IMR-90 (cell line): Measurements from ENCODE around the gene DCDC2. TPM values are rescaled to one million over a fixed set of nuclear protein-coding genes. Genes with fewer than 3 reads are reported as not detected.

Experiments used
- ATAC-seq: fragments of 200-7000 bp; cut with Tn5 transposase; 2 replicates; pipeline ENCODE4 v1.9.1; 2020; ENCODE audit warnings: low read depth, mild to moderate bottlenecking, moderate library complexity
- BruUV-seq: library from RNA; stranded (reverse); fragments of 400-500 nt; replicated peaks from 2 replicates; lab custom pipeline; 2021; lab: Mats Ljungman, UMichigan
- CTCF ChIA-PET: fragments of 300-600 bp; formaldehyde crosslinking; extraction: SDS; loops from one replicate; lab custom pipeline; 2021; ENCODE audit warnings: antibody characterized with exemption; lab: Yijun Ruan, JAX
- POLR2A ChIA-PET: fragments of 300-600 bp; sonication (Branson Sonifier 250); formaldehyde crosslinking; loops from one replicate; lab custom pipeline; 2022; ENCODE audit warnings: antibody characterized with exemption; ENCODE audit not compliant: unreplicated experiment; lab: Charles Lee
- DNase-seq: peaks from one replicate; pipeline ENCODE4 v3.0.0; 2013
- H2AFZ ChIP-seq: replicated peaks from 2 replicates; pipeline ENCODE3; 2013; ENCODE audit warnings: low read length, mild to moderate bottlenecking; ENCODE audit not compliant: poor library complexity
- H2AK5ac ChIP-seq: 2 replicates; pipeline ENCODE4 v1.6.1; 2013; ENCODE audit warnings: low read depth, low read length, inconsistent platforms
- H2AK9ac ChIP-seq: replicated peaks from 2 replicates; pipeline ENCODE3; 2013; ENCODE audit warnings: mild to moderate bottlenecking, low read depth, low read length, moderate library complexity; ENCODE audit not compliant: poor library complexity
- H2BK120ac ChIP-seq: 2 replicates; pipeline ENCODE4 v1.6.1; 2013; ENCODE audit warnings: low read depth, low read length, inconsistent platforms
- H2BK15ac ChIP-seq: 3 replicates; pipeline ENCODE4 v1.6.1; 2013; ENCODE audit warnings: low read depth, low read length, inconsistent platforms
- H2BK20ac ChIP-seq: 2 replicates; pipeline ENCODE4 v1.6.1; 2013; ENCODE audit warnings: low read depth, mild to moderate bottlenecking, inconsistent platforms, low read length, moderate library complexity
- H2BK5ac ChIP-seq: 2 replicates; pipeline ENCODE4 v1.6.1; 2013; ENCODE audit warnings: mild to moderate bottlenecking, low read depth, low read length, inconsistent platforms; ENCODE audit not compliant: poor library complexity, severe bottlenecking
- H3K14ac ChIP-seq: replicated peaks from 2 replicates; pipeline ENCODE4 v1.6.1; 2013; ENCODE audit warnings: low read depth, low read length, inconsistent platforms
- H3K18ac ChIP-seq: 2 replicates; pipeline ENCODE4 v1.6.1; 2013; ENCODE audit warnings: low read depth, low read length, control low read depth
- H3K23ac ChIP-seq: 2 replicates; pipeline ENCODE4 v1.6.1; 2013; ENCODE audit warnings: low read depth, low read length, inconsistent platforms
- H3K27ac ChIP-seq: 2 replicates; pipeline ENCODE4 v1.5.1; 2013; ENCODE audit warnings: mild to moderate bottlenecking, control low read depth, low read length; ENCODE audit not compliant: insufficient read depth
- H3K27me3 ChIP-seq: 2 replicates; pipeline ENCODE4 v1.6.1; 2013; ENCODE audit warnings: low read length; ENCODE audit not compliant: control insufficient read depth, insufficient read depth
- H3K36me3 ChIP-seq: 2 replicates; pipeline ENCODE4 v1.6.1; 2013; ENCODE audit warnings: low read length, mixed read lengths; ENCODE audit not compliant: control insufficient read depth, insufficient read depth
- H3K4ac ChIP-seq: 2 replicates; pipeline ENCODE4 v1.6.1; 2013; ENCODE audit warnings: low read depth, low read length, inconsistent platforms
- H3K4me1 ChIP-seq: 2 replicates; pipeline ENCODE4 v1.6.1; 2013; ENCODE audit warnings: low read length, mixed read lengths; ENCODE audit not compliant: control insufficient read depth, insufficient read depth
- H3K4me2 ChIP-seq: 2 replicates; pipeline ENCODE4 v1.6.1; 2013; ENCODE audit warnings: low read depth, mild to moderate bottlenecking, control low read depth, low read length, moderate library complexity
- H3K4me3 ChIP-seq: 2 replicates; pipeline ENCODE4 v1.5.1; 2013; ENCODE audit warnings: low read depth, mild to moderate bottlenecking, control low read depth, low read length, moderate library complexity; ENCODE audit not compliant: insufficient read depth
- H3K56ac ChIP-seq: 2 replicates; pipeline ENCODE4 v1.6.1; 2013; ENCODE audit warnings: low read length, inconsistent platforms; ENCODE audit not compliant: insufficient read depth; ENCODE audit errors: extremely low read depth
- H3K79me1 ChIP-seq, 2 experiments: 2 replicates each; pipeline ENCODE4 v1.6.1; 2013; ENCODE audit warnings: low read length in 2 of 2, inconsistent platforms in 1 of 2, low read depth in 1 of 2
- H3K9ac ChIP-seq: 2 replicates; pipeline ENCODE4 v1.6.1; 2013; ENCODE audit warnings: low read depth, low read length, control low read depth
- H3K9me1 ChIP-seq: 2 replicates; pipeline ENCODE4 v1.6.1; 2013; ENCODE audit warnings: low read length, inconsistent platforms; ENCODE audit not compliant: insufficient read depth
- H3K9me3 ChIP-seq: 2 replicates; pipeline ENCODE4 v1.6.1; 2013; ENCODE audit warnings: low read length; ENCODE audit not compliant: control insufficient read depth, insufficient read depth
- H4K20me1 ChIP-seq: 2 replicates; pipeline ENCODE4 v1.6.1; 2013; ENCODE audit warnings: low read length, inconsistent platforms; ENCODE audit not compliant: insufficient read depth
- H4K5ac ChIP-seq: 2 replicates; pipeline ENCODE4 v1.6.1; 2013; ENCODE audit warnings: mild to moderate bottlenecking, low read depth, low read length, control low read depth
- H4K8ac ChIP-seq, 2 experiments: 2 replicates each; pipeline ENCODE4 v1.6.1; 2013; ENCODE audit warnings: low read depth in 2 of 2, low read length in 2 of 2, control low read depth in 1 of 2, inconsistent platforms in 1 of 2
- H4K91ac ChIP-seq: 2 replicates; pipeline ENCODE4 v1.6.1; 2013; ENCODE audit warnings: low read depth, low read length, inconsistent platforms; ENCODE audit not compliant: insufficient read depth
- CEBPB ChIP-seq: IDR thresholded peaks from 2 replicates; pipeline ENCODE4 v1.6.1; 2012; ENCODE audit warnings: low read depth, low read length, improper control_type of control experiment
- CHD1 ChIP-seq: IDR thresholded peaks from 2 replicates; pipeline ENCODE4 v1.6.1; 2012; ENCODE audit warnings: low read depth, low read length, improper control_type of control experiment
- ELK1 ChIP-seq: fragments of 150-350 bp; IDR thresholded peaks from 2 replicates; pipeline ENCODE4 v1.6.1; 2016; ENCODE audit warnings: low read depth, mild to moderate bottlenecking, low read length, moderate library complexity, borderline replicate concordance
- FOS ChIP-seq: fragments of 150-350 bp; IDR thresholded peaks from 2 replicates; pipeline ENCODE4 v1.6.1; 2016; ENCODE audit warnings: low read depth, low read length
- MAFK ChIP-seq: IDR thresholded peaks from 2 replicates; pipeline ENCODE4 v1.6.1; 2012; ENCODE audit warnings: low read depth, low read length, improper control_type of control experiment
- MAZ ChIP-seq: IDR thresholded peaks from 2 replicates; pipeline ENCODE4 v1.6.1; 2012; ENCODE audit warnings: low read depth, mild to moderate bottlenecking, low read length, improper control_type of control experiment, moderate library complexity, borderline replicate concordance
- RCOR1 ChIP-seq: IDR thresholded peaks from 2 replicates; pipeline ENCODE4 v1.6.1; 2012; ENCODE audit warnings: mild to moderate bottlenecking, low read length, improper control_type of control experiment; ENCODE audit not compliant: insufficient replicate concordance
- SMC3 ChIP-seq: fragments of 150-350 bp; IDR thresholded peaks from 2 replicates; pipeline ENCODE4 v1.6.1; 2016; ENCODE audit warnings: low read depth, mild to moderate bottlenecking, antibody characterized with exemption, low read length, moderate library complexity
- USF2 ChIP-seq: fragments of 150-350 bp; IDR thresholded peaks from 2 replicates; pipeline ENCODE4 v1.6.1; 2017; ENCODE audit warnings: mild to moderate bottlenecking, antibody characterized with exemption, low read length, low read depth
- WGBS, 2 experiments: methylation state at CpG; one replicate each; pipeline versions ENCODE4 v1.1.5 to v1.1.7; 2013; ENCODE audit warnings: missing lambda C conversion rate in 2 of 2; ENCODE audit not compliant: insufficient read length in 1 of 2; ENCODE audit errors: extremely low coverage in 2 of 2; 5-methylcytosine and 5-hydroxymethylcytosine counted together
- dilution Hi-C: fragments of 300-500 bp; cut with HindIII; formaldehyde crosslinking; loops from one replicate; pipeline ENCODE4 v1.14.3; 2018; ENCODE audit warnings: low sequenced_read_pairs; ENCODE audit not compliant: unreplicated experiment
- in situ Hi-C: fragments of 300-500 bp; cut with MboI; formaldehyde crosslinking; loops from 3 replicates; pipeline ENCODE4 v1.14.3; 2019; ENCODE audit warnings: low sequenced_read_pairs, inconsistent platforms, mixed read lengths
- intact Hi-C: fragments of 100-400 bp; cut with micrococcal nuclease; formaldehyde crosslinking; loops from 2 replicates; pipeline ENCODE4 v1.10.0; 2022
- polyA plus RNA-seq, 3 experiments: library from polyadenylated mRNA; depleted of rRNA; stranded (reverse); fragments of >200 nt; gene quantifications; 2 replicates each; pipeline ENCODE4 v1.2.3, GENCODE V29; 2012; ENCODE audit warnings: low replicate concordance in 1 of 3
- total RNA-seq: library from RNA; depleted of rRNA; stranded (reverse); fragments of >200 nt; gene quantifications from 2 replicates; pipeline ENCODE4 v1.2.3, GENCODE V29; 2012

Gene DCDC2
- total and polyA plus RNA-seq, 2 of the 4 experiments (the other 2 are of a cell fraction), result not detected

- H3K79me1 ChIP-seq, result peaks cover 0 to 5% of the 10 kb centered on the region in 2 experiments; a peak in 2 of 4 replicates
- dilution Hi-C loops (no loop called here), intact Hi-C loops (no loop called here), in situ Hi-C loops (no loop called here)
- H3K18ac ChIP-seq, result no peak overlapping the region
- H3K4me1 ChIP-seq, result peaks cover 5% of the 10 kb centered on the region
- no peak overlapping the region for H2BK5ac ChIP-seq
- H2AFZ ChIP-seq, result no peak overlapping the region
- H4K8ac ChIP-seq, result no peak overlapping the region
- H2BK15ac ChIP-seq, result no peak overlapping the region
- peaks cover 2% of the 10 kb centered on the region; the same call in 1 of the 2 replicates for H3K9me1 ChIP-seq
- H3K4me2 ChIP-seq, result no peak overlapping the region
- H4K91ac ChIP-seq, result no peak overlapping the region
- no peak overlapping the region for H3K4me3 ChIP-seq
- H3K9me3 ChIP-seq, result no peaks in the 10 kb centered on the region; the same call in 1 of the 2 replicates
- TF ChIP-seq MAZ (no peak), MAFK (no peak), SMC3 (no peak), RCOR1 (no peak), USF2 (no peak), FOS (no peak), CHD1 (no peak), ELK1 (no peak), CEBPB (no peak)
- no peaks in the 10 kb centered on the region for H3K36me3 ChIP-seq
- CTCF ChIA-PET, result interaction anchor here (0.6 kb wide), 1 partner anchor 10 kb away, joined by 3 read pairs; no protein-coding TSS in a partner anchor
- H2BK20ac ChIP-seq, result no peak overlapping the region
- no peak overlapping the region for H2AK9ac ChIP-seq
- H2AK5ac ChIP-seq, result no peak overlapping the region
- H3K27me3 ChIP-seq, result no peaks in the 10 kb centered on the region
- H4K20me1 ChIP-seq, result no peaks in the 10 kb centered on the region
- DNase-seq (no peak), ATAC-seq (no peak)
- POLR2A ChIA-PET, result interaction anchor here (0.6 kb wide), 1 partner anchor 217 kb away, joined by 7 read pairs; no protein-coding TSS in a partner anchor
- no CpG with 5 or more reads among the region's 1 CpG for WGBS, 2 experiments
- H3K27ac ChIP-seq, result no peak overlapping the region
- no peak overlapping the region for H3K9ac ChIP-seq
- no peak overlapping the region for H3K14ac ChIP-seq
- BruUV-seq, result no TSS peak
- no peak overlapping the region for H2BK120ac ChIP-seq
- H4K5ac ChIP-seq, result no peak overlapping the region
- no peak overlapping the region for H3K4ac ChIP-seq
- H3K23ac ChIP-seq, result no peak overlapping the region
- H3K56ac ChIP-seq, result no peak overlapping the region
Observed at GRCh38 chr6:24397631-24398030, 39.8 kb upstream of the DCDC2 start.
